Astrocyte (in vitro differentiated cells and primary cell): ENCODE results near the gene CDK4. TPM values are rescaled to one million over a fixed set of nuclear protein-coding genes. Genes with fewer than 3 reads are reported as not detected.
"Not testable (repeated sequence)": the region's sequence is repeated elsewhere in the genome, so short reads cannot be mapped to it uniquely, and the experiment has no call there.

ENCODE experiments used
- DNase-seq: peaks from one replicate; pipeline ENCODE4 v3.0.0-alpha.2; 2010; ENCODE audit warnings: low read depth
- FAIRE-seq: peaks from 2 replicates; lab custom pipeline; 2011; peaks lifted over from hg19 to GRCh38; lab: Jason Lieb, UNC
- H2AFZ ChIP-seq: 2 replicates; pipeline ENCODE4 v1.6.0; 2012; ENCODE audit warnings: low read depth, low read length, inconsistent platforms
- H3K27ac ChIP-seq: 2 replicates; pipeline ENCODE4 v1.5.1; 2011; ENCODE audit warnings: low read depth, low read length, inconsistent platforms
- H3K27me3 ChIP-seq: 2 replicates; pipeline ENCODE4 v1.6.0; 2011; ENCODE audit warnings: low read length, inconsistent platforms; ENCODE audit not compliant: insufficient read depth
- H3K36me3 ChIP-seq: 2 replicates; pipeline ENCODE4 v1.5.1; 2011; ENCODE audit warnings: low read length, inconsistent platforms; ENCODE audit not compliant: insufficient read depth
- H3K4me1 ChIP-seq: 2 replicates; pipeline ENCODE4 v1.5.1; 2011; ENCODE audit warnings: low read length, inconsistent platforms; ENCODE audit not compliant: insufficient read depth
- H3K4me2 ChIP-seq: 2 replicates; pipeline ENCODE4 v1.6.0; 2012; ENCODE audit warnings: low read length, inconsistent platforms
- H3K4me3 ChIP-seq: 2 replicates; pipeline ENCODE4 v1.5.1; 2011; ENCODE audit warnings: low read depth, mild to moderate bottlenecking, low read length, inconsistent platforms; ENCODE audit not compliant: insufficient read depth
- H3K79me2 ChIP-seq: 2 replicates; pipeline ENCODE4 v1.6.0; 2012; ENCODE audit warnings: mild to moderate bottlenecking, low read length, inconsistent platforms; ENCODE audit not compliant: insufficient read depth
- H3K9ac ChIP-seq: 2 replicates; pipeline ENCODE4 v1.6.0; 2012; ENCODE audit warnings: mild to moderate bottlenecking, low read length, inconsistent platforms
- H3K9me3 ChIP-seq: 2 replicates; pipeline ENCODE4 v1.5.1; 2012; ENCODE audit warnings: low read depth, mild to moderate bottlenecking, low read length, inconsistent platforms; ENCODE audit not compliant: insufficient read depth
- H4K20me1 ChIP-seq: 2 replicates; pipeline ENCODE4 v1.6.0; 2012; ENCODE audit warnings: low read length, inconsistent platforms; ENCODE audit not compliant: insufficient read depth
- H3K27ac Mint-ChIP-seq: one replicate; pipeline ENCODE4 v1.8.0; 2021; ENCODE audit warnings: mild to moderate bottlenecking, mixed read lengths; ENCODE audit not compliant: unreplicated experiment
- H3K27me3 Mint-ChIP-seq: one replicate; pipeline ENCODE4 v1.8.0; 2021; ENCODE audit warnings: low read depth, mixed read lengths; ENCODE audit not compliant: unreplicated experiment
- H3K36me3 Mint-ChIP-seq: one replicate; pipeline ENCODE4 v1.8.0; 2021; ENCODE audit warnings: low read depth, mixed read lengths; ENCODE audit not compliant: unreplicated experiment
- H3K4me1 Mint-ChIP-seq: one replicate; pipeline ENCODE4 v1.8.0; 2021; ENCODE audit warnings: low read depth, mixed read lengths; ENCODE audit not compliant: unreplicated experiment
- H3K4me3 Mint-ChIP-seq: one replicate; pipeline ENCODE4 v1.8.0; 2021; ENCODE audit warnings: mild to moderate bottlenecking, moderate library complexity, mixed read lengths; ENCODE audit not compliant: unreplicated experiment
- H3K9me3 Mint-ChIP-seq: one replicate; pipeline ENCODE4 v1.8.0; 2021; ENCODE audit warnings: mild to moderate bottlenecking, mixed read lengths; ENCODE audit not compliant: unreplicated experiment
- CTCF ChIP-seq: IDR thresholded peaks from 2 replicates; pipeline ENCODE4 v1.5.1; 2011; ENCODE audit warnings: low read depth, mild to moderate bottlenecking, inconsistent platforms, low read length, moderate library complexity; ENCODE audit not compliant: insufficient read depth
- EZH2 ChIP-seq: IDR thresholded peaks from 2 replicates; pipeline ENCODE4 v1.6.1; 2012; ENCODE audit warnings: mild to moderate bottlenecking, low read length, inconsistent platforms; ENCODE audit not compliant: insufficient read depth
- total RNA-seq: library from RNA; stranded (reverse); gene quantifications from 2 replicates; pipeline ENCODE4 v1.2.1, GENCODE V29; 2021

The CDK4 gene
- total RNA-seq, 1 donor from 2014 or later, result 133 TPM

- H3K9me3 Mint-ChIP-seq, result no peaks in the 10 kb centered on the region
- FAIRE-seq (no peak), DNase-seq (no peak)
- peaks cover 38% of the 10 kb centered on the region for H3K36me3 Mint-ChIP-seq
- Histone ChIP-seq H3K4me2 (no peak overlapping the region), H3K4me3 (no peak overlapping the region), H4K20me1 (no peaks in the 10 kb centered on the region), H3K27me3 (no peaks in the 10 kb centered on the region), H3K9me3 (no peaks in the 10 kb centered on the region), H2AFZ (no peak overlapping the region), H3K36me3 (peaks cover 38% of the 10 kb centered on the region), H3K27ac (no peak overlapping the region), H3K79me2 (no peaks in the 10 kb centered on the region), H3K4me1 (no peaks in the 10 kb centered on the region), H3K9ac (no peak overlapping the region)
- H3K4me1 Mint-ChIP-seq, result no peaks in the 10 kb centered on the region
- no peak overlapping the region for H3K27ac Mint-ChIP-seq
- peaks cover 2% of the 10 kb centered on the region for H3K27me3 Mint-ChIP-seq
- TF ChIP-seq CTCF (no peak), EZH2 (no peak)
- H3K4me3 Mint-ChIP-seq, result no peak overlapping the region
These were observed 35.0 kb downstream of the CDK4 start for GRCh38 chr12:57717131-57717530.

DNA sequence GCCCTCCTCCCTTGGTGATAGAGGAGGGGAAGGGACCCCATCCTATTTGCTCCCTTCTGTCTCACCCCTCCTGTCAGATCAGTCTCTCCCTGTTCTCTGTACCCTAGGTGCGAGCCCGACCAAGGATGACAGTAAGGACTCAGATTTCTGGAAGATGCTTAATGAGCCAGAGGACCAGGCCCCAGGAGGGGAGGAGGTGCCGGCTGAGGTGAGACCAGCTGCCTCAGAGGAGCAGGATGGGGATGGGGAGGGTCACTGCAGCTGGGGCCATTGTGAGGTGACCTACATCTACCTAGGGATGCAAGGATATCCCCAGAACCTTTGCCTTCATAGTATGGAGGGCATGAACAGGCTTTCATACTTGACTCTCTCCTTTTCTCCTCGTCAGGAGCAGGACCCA, 35.8 kb downstream of the CDK4 start:
- no peaks in the 10 kb centered on the region for H3K9me3 ChIP-seq
- H3K4me2 ChIP-seq, result no peak overlapping the region
- no peaks in the 10 kb centered on the region for H3K27me3 Mint-ChIP-seq
- FAIRE-seq, result no peak
- H2AFZ ChIP-seq, result no peak overlapping the region
- peaks cover 33% of the 10 kb centered on the region for H3K36me3 ChIP-seq
- H3K9ac ChIP-seq, result no peak overlapping the region
- H3K27ac Mint-ChIP-seq, result no peak overlapping the region
- no peak for TF ChIP-seq CTCF
- TF ChIP-seq EZH2, result no peak
- H4K20me1 ChIP-seq, result no peaks in the 10 kb centered on the region
- no peaks in the 10 kb centered on the region for H3K4me1 Mint-ChIP-seq
- H3K27me3 ChIP-seq, result no peaks in the 10 kb centered on the region
- peaks cover 37% of the 10 kb centered on the region for H3K36me3 Mint-ChIP-seq
- no peaks in the 10 kb centered on the region for H3K79me2 ChIP-seq
- no peaks in the 10 kb centered on the region for H3K4me1 ChIP-seq
- H3K27ac ChIP-seq, result no peak overlapping the region
- no peak for DNase-seq
- H3K9me3 Mint-ChIP-seq, result no peaks in the 10 kb centered on the region
- H3K4me3 ChIP-seq, result no peak overlapping the region
- no peak overlapping the region for H3K4me3 Mint-ChIP-seq

GRCh38 chr12:57715786-57716185, 36.3 kb downstream of the CDK4 start:
- no peaks in the 10 kb centered on the region for H3K9me3 Mint-ChIP-seq
- no peaks in the 10 kb centered on the region for H3K4me1 Mint-ChIP-seq
- Histone ChIP-seq H3K4me1 (no peaks in the 10 kb centered on the region), H3K4me3 (no peak overlapping the region), H4K20me1 (no peaks in the 10 kb centered on the region), H3K4me2 (no peak overlapping the region), H3K36me3 (peaks cover 28% of the 10 kb centered on the region), H3K9ac (no peak overlapping the region), H3K9me3 (no peaks in the 10 kb centered on the region), H2AFZ (no peak overlapping the region), H3K27ac (no peak overlapping the region), H3K27me3 (no peaks in the 10 kb centered on the region), H3K79me2 (no peaks in the 10 kb centered on the region)
- H3K27ac Mint-ChIP-seq, result no peak overlapping the region
- H3K36me3 Mint-ChIP-seq, result peaks cover 34% of the 10 kb centered on the region
- no peak for TF ChIP-seq EZH2
- TF ChIP-seq CTCF, result no peak
- H3K4me3 Mint-ChIP-seq, result no peak overlapping the region
- FAIRE-seq (no peak), DNase-seq (no peak)
- H3K27me3 Mint-ChIP-seq, result no peaks in the 10 kb centered on the region

GRCh38 chr12:57715036-57715748, 36.9 kb downstream of the CDK4 start:
- H3K36me3 ChIP-seq, result peaks cover 28% of the 10 kb centered on the region
- not testable (repeated sequence) for DNase-seq, H2AFZ ChIP-seq, H3K79me2 ChIP-seq, H4K20me1 ChIP-seq, H3K4me2 ChIP-seq, H3K27ac ChIP-seq, H3K9me3 ChIP-seq, H3K27me3 ChIP-seq, H3K4me1 ChIP-seq, H3K4me3 ChIP-seq, H3K27me3 Mint-ChIP-seq, H3K9ac ChIP-seq, H3K4me3 Mint-ChIP-seq, FAIRE-seq, H3K9me3 Mint-ChIP-seq, H3K27ac Mint-ChIP-seq, H3K4me1 Mint-ChIP-seq
- peaks cover 34% of the 10 kb centered on the region for H3K36me3 Mint-ChIP-seq
